Endothelial cell (in vitro differentiated cells): Measurements from ENCODE around the gene F8A2. TPM values are rescaled to one million over a fixed set of nuclear protein-coding genes. Genes with fewer than 3 reads are reported as not detected.
"Not testable (repeated sequence)": the region's sequence is repeated elsewhere in the genome, so short reads cannot be mapped to it uniquely, and the experiment has no call there.

Source experiments
- DNase-seq: peaks from one replicate; pipeline ENCODE4 v3.0.0; 2021; ENCODE audit warnings: low spot score
- H3K27ac Mint-ChIP-seq: one replicate; pipeline ENCODE4 v1.8.0; 2021; ENCODE audit warnings: mixed read lengths, inconsistent platforms; ENCODE audit not compliant: unreplicated experiment
- H3K27me3 Mint-ChIP-seq: one replicate; pipeline ENCODE4 v1.8.0; 2021; ENCODE audit warnings: mild to moderate bottlenecking, moderate library complexity, mixed read lengths, inconsistent platforms; ENCODE audit not compliant: unreplicated experiment
- H3K36me3 Mint-ChIP-seq: one replicate; pipeline ENCODE4 v1.8.0; 2021; ENCODE audit warnings: mild to moderate bottlenecking, low read depth, mixed read lengths, inconsistent platforms; ENCODE audit not compliant: unreplicated experiment
- H3K4me1 Mint-ChIP-seq: one replicate; pipeline ENCODE4 v1.8.0; 2021; ENCODE audit warnings: mild to moderate bottlenecking, mixed read lengths, inconsistent platforms; ENCODE audit not compliant: unreplicated experiment
- H3K4me3 Mint-ChIP-seq: one replicate; pipeline ENCODE4 v1.8.0; 2021; ENCODE audit warnings: mild to moderate bottlenecking, mixed read lengths, inconsistent platforms; ENCODE audit not compliant: unreplicated experiment
- H3K9me3 Mint-ChIP-seq: one replicate; pipeline ENCODE4 v1.8.0; 2021; ENCODE audit warnings: mixed read lengths, inconsistent platforms; ENCODE audit not compliant: unreplicated experiment
- CTCF ChIP-seq: fragments of 200-600 bp; sonication (generic); IDR thresholded peaks from one replicate; pipeline ENCODE4 v1.5.0; 2021; ENCODE audit warnings: antibody characterized with exemption; ENCODE audit not compliant: unreplicated experiment
- microRNA-seq: library from miRNA; unstranded; fragments of <30 nt; microRNA quantifications from one replicate; pipeline ENCODE4, GENCODE V29; 2020; ENCODE audit not compliant: unreplicated experiment
- total RNA-seq: library from RNA; stranded (reverse); fragmentation: NEBNext Ultra II Directional; extraction: Animal tissue kit (Norgen Biotek cat#: 25700); gene quantifications from one replicate; pipeline ENCODE4 v1.2.1, GENCODE V29; 2021; ENCODE audit not compliant: unreplicated experiment

The F8A2 gene
- total RNA-seq, 1 donor from 2014 or later: not detected

- not testable (repeated sequence) for H3K27me3 Mint-ChIP-seq, H3K4me3 Mint-ChIP-seq, H3K36me3 Mint-ChIP-seq, H3K4me1 Mint-ChIP-seq, DNase-seq, H3K9me3 Mint-ChIP-seq, H3K27ac Mint-ChIP-seq
Observed at GRCh38 chrX:155382529-155382967, 653 bp downstream of the F8A2 start.

- H3K4me3 Mint-ChIP-seq: no peak overlapping the region
- TF ChIP-seq CTCF: no peak
- no peaks in the 10 kb centered on the region for H3K9me3 Mint-ChIP-seq
- no peaks in the 10 kb centered on the region for H3K27me3 Mint-ChIP-seq
- no peak for DNase-seq
- H3K27ac Mint-ChIP-seq: no peak overlapping the region
- H3K36me3 Mint-ChIP-seq: no peaks in the 10 kb centered on the region
- no peaks in the 10 kb centered on the region for H3K4me1 Mint-ChIP-seq
Observed at GRCh38 chrX:155389634-155390033, 7.7 kb downstream of the F8A2 start.

GRCh38 chrX:155394747-155395276, 12.9 kb downstream of the F8A2 start:
- not testable (repeated sequence) for H3K27me3 Mint-ChIP-seq, DNase-seq, H3K4me1 Mint-ChIP-seq, H3K9me3 Mint-ChIP-seq, H3K27ac Mint-ChIP-seq, H3K4me3 Mint-ChIP-seq, H3K36me3 Mint-ChIP-seq

- H3K27ac Mint-ChIP-seq: no peak overlapping the region
- no peak for DNase-seq
- no peaks in the 10 kb centered on the region for H3K4me1 Mint-ChIP-seq
- H3K9me3 Mint-ChIP-seq: no peaks in the 10 kb centered on the region
- no peaks in the 10 kb centered on the region for H3K36me3 Mint-ChIP-seq
- no peak overlapping the region for H3K4me3 Mint-ChIP-seq
- no peaks in the 10 kb centered on the region for H3K27me3 Mint-ChIP-seq
- no peak for TF ChIP-seq CTCF
Observed at GRCh38 chrX:155406429-155406828, 24.5 kb downstream of the F8A2 start.

GRCh38 chrX:155417769-155418168, 35.9 kb downstream of the F8A2 start:
- no peak for TF ChIP-seq CTCF
- Mint-ChIP-seq H3K9me3 (no peaks in the 10 kb centered on the region), H3K36me3 (no peaks in the 10 kb centered on the region), H3K27ac (no peak overlapping the region), H3K4me1 (no peaks in the 10 kb centered on the region), H3K27me3 (peaks cover 1% of the 10 kb centered on the region), H3K4me3 (no peak overlapping the region)
- DNase-seq: no peak

Small RNAs within 50 kb of the gene (microRNA-seq; reads per million reads assigned to microRNA genes)
- not detected for gene MIR1184-2

Other genes starting within 250 kb of the F8A2 start
- 39.0 TPM for gene VBP1, start 165.6 kb upstream of the F8A2 start, total RNA-seq
- gene RAB39B, start 117.6 kb upstream of the F8A2 start, total RNA-seq: 1.3 TPM
- gene CLIC2, start 47.5 kb upstream of the F8A2 start, total RNA-seq: not detected
- gene F8A3, start 76.5 kb downstream of the F8A2 start, total RNA-seq: 0.31 TPM
- 3.5 TPM for gene SPRY3, start 230.5 kb downstream of the F8A2 start, total RNA-seq
- gene TMLHE, start 230.9 kb downstream of the F8A2 start, total RNA-seq: 11.6 TPM